Occipital lobe (tissue), 3 donors: ENCODE measurements around the gene TRMT61A. TPM values are rescaled to one million over a fixed set of nuclear protein-coding genes. Genes with fewer than 3 reads are reported as not detected.

ENCODE experiments used
- DNase-seq: peaks from one replicate; lab custom pipeline; 2025; lab: John Stamatoyannopoulos, UW
- small RNA-seq: library from RNA; depleted of rRNA; stranded (forward); fragments of <200 nt; gene quantifications from one replicate; pipeline ENCODE3, GENCODE V24; 2014
- total RNA-seq: library from RNA; depleted of rRNA; stranded (reverse); fragments of >200 nt; gene quantifications from one replicate; pipeline ENCODE4 v1.2.3, GENCODE V29; 2014

The TRMT61A gene
- total RNA-seq, 1 donor from 2014 or later = 5.9 TPM

DNA sequence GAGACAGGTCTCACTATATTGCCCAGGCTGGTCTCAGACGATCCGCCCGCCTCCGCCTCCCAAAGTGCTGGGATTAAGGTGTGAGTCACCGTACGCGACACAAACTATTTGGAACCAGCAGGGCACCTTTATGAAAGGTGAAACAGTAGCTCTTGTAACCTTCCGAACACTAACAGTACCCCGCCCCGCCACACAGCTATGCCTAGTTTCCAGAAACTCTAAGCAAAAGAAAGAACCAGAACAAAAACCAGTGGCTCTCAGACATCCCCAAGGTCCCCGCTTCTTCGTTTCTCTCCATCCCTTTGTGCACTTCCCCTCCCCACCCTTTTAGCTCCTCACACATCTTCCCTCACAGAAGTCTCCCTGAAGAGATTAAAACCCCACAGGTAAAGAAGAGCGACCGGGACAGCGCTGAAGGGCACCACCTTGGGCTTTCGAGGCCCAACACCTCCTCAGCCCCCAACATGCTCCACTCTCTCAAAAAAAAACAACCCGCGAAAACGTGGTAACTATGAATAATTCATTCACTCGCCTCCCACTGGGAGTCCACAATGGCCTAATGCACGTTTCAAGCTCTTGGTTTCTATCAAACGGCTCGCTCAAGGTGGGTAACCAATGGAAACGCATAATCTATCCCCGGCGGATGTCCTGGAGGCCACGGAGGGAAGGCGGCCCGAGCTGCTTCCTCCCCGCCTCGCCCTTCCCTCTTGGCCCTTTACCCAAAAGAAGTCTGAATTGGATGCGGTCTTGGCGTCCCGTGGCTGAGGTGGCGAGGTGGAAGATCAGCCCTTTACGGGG, 32.6 kb downstream of the TRMT61A start:
- no peak for DNase-seq

DNA sequence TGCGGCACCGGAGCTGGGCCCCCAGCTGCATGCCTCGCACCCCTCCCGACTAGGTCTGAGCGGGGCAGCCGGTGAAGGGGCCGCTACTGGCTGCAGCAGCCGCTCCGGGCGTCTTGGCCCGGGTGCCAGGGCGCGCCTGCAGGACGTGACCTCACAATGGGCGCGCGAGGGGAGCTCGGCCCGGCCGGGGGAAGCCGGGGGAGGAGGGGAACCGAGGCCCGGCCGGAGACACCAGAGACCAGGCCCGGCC, 33.1 kb downstream of the TRMT61A start:
- no peak for DNase-seq

DNA sequence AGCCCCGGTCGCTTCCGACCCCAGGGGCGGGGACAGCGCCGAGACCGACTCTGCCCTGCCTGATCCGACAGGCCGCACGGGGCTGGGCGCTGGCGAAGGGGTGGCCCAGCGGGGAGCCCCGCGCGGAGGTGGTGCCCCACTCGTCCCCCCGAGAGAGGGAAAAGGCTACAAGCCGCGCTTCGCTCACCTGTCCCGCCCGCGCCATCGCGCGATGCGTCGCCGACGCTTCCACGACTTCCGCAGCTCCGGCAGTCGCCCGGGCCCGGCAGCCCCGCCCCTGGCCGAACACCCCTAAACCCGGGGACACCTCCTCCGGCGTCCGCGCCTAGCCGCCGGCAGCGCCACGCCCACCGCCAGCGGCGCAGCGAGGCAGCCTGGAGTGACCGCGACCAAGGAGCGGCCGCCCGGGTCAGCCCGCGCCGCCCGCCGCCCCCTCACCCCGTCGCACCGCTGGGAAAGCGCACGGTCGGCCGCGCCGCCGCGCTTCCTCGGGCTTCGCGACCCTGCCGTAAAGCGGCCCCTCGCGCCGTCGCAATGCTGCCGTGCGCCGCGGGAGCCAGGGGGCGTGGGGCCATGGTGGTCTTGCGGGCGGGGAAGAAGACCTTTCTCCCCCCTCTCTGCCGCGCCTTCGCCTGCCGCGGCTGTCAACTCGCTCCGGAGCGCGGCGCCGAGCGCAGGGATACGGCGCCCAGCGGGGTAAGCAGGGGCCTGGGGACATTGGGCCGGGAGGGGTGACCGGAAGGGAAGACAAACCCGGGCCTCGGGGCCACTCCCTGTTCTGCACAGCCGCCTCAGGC, 33.6 kb downstream of the TRMT61A start, which contains the start of the genes BAG5 and COA8:
TSS of gene BAG5 (minus strand) at position 229 of the 797 bp plus-strand sequence. CDS start 1,493 bp downstream, outside the sequence.
TSS of gene COA8 (plus strand) at position 532 of the 797 bp plus-strand sequence. CDS start at position 574, 42 bp downstream.
- DNase-seq = peak; percentile 78

DNA sequence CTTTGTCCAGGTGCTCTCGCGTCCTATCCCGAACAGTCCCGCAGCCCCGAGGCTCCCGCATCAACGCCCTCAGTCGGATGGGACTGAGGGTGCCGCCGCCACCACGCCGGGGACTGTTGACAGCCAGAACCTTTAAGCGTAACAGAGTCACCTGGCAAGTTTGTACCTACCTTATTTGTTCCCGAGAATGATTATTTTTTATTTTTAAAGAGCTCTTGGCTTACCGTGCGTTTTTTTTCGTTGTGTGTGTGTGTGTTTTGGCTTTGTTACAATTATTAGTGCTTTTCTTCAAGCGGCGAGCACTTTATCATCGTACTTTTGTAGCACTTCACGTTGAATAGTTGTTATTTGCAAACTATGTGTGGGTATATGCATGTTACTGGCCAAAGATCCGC, 34.2 kb downstream of the TRMT61A start:
- no peak for DNase-seq

DNA sequence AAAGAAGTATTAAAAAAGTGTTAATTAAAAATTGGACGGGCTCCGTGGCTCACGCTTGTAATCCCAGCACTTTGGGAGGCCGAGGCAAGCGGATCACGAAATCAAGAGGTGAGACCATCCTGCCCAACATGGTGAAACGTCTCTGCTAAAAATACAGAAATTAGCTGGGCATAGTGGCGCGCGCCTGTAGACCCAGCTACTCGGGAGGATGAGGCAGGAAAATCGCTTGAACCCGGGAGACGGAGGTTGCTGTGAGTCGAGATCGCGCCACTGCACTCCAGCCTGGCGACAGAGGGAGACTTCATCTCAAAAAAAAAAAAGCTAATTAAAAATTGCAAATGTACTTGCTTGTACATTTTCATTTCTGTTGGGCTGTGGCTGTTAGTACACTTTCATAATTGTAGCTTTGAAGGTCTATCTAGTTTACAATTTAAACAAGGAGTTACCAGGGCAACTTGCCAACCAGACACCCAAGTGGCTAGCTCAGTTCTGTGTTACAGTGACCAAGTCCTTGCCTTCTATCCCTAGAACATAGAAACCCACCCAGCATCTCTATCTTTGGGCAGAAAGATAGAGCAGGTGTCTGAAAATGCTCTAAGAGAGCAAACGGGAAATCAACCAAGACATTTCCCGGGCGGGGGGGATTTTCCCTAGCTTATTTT, 35.0 kb downstream of the TRMT61A start:
- no peak for DNase-seq

DNA sequence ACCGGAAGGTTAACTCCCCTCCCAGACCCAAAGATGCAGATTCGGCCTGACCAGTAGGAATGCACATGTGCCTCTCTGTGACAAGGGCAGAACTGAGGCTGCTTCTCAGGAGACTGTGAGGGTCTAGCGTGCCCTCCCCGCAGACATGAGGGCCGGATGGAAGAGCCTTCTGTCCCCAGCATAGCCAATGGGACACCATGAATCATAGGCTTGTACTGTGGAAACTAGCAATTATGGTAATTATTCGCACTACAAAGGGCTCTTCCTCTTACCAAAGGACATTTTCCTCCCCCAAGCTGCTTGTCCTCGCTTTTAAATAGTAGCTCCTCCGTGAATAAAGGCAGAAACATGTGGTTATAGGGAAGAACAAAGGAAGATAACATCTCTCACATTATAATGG, 40.0 kb downstream of the TRMT61A start:
- no peak for DNase-seq

DNA sequence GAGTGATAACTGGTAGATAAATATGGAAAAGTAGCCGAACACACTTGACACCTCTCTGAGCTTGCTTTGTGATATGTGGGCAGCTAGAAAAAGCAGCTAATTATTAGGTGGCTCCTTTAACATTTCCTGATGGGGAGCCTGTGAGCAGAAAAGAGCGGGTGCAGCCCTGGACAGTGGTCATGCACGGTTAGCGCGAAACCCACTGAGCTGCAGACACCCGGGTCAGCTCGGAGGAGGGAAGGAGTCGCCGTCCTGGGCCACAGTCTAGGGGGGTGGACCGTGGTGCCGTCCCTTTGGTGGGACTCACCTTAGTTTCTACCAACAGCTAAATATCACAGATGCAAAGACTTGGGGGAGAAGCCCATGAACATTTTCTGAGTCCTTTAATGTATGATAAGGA, 40.4 kb downstream of the TRMT61A start:
- no peak for DNase-seq

DNA sequence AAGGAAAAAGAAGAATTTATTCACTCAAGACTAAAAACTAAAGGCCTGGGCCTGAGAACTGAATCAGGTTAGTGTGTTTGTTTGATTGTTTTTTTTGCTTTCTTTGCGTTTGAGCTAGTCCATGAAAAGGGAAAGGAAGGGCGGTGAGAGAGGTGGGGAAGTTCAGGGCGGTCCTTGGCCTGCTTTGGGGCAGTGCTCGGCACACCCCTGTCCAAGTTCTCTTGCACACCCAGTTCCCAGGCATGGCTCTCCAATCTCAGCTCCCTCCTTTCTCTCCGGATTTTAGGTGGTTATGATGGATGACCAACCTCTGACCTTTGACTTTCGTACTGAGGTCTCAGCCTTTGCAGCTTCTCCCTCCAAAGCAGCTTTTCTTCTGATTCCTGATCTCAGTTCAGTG, 45.1 kb downstream of the TRMT61A start:
- no peak for DNase-seq

DNA sequence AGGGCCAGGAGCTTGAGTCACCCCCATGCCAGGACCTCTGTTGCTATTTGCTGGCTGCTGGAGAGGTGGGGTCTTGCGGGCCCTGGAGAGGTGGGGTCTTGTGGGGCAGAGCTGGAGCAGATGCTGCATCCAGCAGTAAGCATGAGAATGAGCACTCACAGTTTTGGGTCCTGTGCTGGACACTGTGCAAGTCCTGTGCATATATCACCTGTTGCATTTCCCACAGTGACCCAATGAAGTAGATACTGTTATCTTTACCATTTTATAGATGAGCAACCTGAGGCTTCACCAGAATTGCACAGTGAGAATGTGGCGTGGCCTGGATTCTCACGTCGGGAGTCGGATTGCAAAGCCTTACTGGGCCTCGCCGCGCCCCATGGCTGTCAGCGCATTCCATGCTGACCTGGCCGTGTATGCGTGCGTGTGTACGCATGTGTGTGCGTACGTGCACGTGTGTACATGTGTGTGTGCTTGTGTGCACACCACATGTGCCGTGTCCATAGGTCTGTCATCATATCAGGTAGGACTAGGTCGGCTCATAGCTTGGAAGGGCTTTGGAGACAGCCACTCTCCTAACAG, 45.8 kb downstream of the TRMT61A start:
- DNase-seq = no peak

DNA sequence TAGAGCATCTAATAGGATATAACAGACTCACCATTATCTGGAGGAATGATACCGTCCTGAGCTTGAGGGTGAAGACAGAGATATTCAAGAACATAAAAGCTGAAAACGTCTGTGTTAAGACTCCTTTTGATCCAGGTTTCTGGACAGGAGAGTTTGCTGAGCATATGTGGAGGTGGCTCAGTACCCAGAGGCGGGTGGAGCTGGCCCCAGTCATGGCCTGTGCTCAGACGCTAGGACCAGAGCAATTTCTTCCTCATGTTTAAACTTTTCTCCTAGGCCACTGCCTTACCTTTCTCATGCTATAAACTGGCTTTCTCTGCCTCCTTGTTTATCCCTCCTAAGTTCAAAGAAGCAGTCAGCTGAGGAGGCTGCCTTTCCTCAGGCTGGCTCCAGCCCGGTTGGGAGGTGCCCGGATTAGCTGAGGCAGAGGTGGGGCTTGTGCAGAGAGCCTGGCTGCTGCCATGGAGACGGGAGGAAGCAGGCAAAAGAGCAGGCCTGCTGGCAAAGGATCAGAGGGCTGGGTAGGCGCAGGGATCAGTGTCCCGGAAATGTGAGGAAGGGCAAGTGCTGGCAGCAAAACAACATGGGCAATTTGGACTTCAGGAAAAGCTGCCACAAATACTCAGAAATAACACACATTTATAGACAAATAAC, 47.5 kb downstream of the TRMT61A start:
- peak; percentile 62 for DNase-seq

DNA sequence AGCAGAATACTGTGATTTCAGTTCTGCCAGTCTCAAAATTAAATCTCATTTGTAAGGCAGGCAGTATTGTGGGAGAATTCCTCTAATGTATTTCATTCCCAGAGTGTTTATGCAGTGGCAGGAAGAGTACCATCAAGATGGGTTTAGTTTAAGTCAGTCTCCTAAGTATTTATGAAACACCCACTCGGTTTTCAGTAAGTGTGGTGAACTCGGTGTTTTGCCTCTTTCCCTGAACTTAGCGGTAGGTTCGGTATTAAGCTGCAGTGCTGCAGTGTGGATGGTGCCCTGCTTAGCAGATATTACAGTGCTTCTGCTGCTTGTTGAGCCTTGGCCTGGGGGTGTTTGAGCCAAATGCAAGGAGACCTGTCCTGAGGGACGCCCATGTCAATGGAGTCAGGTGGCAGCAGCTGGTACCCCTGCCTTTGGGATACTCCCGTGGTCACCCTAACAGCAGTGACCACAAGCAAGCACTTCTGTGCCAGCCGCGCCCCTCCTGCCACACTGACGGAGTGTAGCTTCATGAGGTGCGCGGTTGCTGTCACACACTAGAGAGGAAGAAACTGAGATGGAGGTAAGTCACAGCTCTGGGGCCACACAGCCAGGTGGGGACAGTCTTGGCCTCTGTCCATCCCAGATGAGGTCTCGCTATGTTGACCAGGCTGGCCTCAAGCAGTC, 49.5 kb downstream of the TRMT61A start:
- no peak for DNase-seq

DNA sequence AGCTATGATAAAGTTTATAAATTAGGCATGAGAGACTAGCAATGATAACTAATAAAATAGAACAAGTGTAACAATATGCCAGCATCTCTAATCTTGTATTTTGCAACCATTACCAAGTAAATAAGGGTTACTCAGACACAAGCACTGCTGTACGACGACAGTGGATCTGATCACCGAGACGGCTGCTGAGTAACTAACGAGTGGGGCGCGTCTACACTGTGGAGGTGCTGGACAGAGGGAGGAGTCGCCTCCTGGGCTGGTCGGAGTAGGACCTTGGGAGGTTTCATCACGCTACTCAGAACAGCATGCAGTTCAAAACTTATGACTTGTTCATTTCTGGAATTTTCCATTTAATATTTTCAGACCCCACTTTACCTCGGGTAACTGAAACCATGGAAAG, 52.2 kb downstream of the TRMT61A start:
- DNase-seq = no peak

DNA sequence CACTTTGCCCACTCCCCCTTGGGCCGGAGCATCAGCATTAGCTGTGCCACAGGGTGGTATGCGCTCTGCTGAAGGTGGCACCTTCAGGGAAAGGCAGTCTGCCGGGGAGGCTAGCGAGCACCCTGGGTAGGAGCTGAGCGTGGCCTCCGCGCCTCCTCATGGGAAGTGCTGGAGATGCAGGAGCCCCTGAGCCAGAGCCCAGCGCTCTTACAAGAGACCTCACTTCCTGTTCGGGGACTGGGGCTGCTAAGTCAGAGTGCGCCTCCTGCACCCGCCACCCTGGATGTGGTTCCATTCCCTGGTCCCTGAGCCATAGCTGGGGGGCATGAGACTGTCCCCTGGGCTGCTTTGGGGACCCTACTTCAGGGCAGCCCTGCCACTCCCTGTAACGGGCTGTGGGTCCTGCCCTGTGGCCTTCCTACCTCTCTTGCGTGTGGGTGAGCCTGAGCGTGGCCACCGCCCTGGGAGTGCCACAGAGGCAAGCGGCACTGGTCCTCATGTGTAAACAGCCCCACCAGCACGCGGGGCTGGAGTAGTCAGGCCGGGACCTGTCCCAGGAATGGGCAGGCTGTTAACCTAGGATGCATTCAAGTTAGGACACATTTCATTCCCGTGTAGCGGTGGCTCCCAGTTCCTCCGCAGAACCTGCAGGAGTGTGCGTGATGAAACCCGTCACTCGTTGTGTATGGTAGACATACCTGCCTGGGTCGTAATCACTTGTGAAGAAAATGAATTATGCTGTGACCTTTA, 53.1 kb downstream of the TRMT61A start:
- no peak for DNase-seq

DNA sequence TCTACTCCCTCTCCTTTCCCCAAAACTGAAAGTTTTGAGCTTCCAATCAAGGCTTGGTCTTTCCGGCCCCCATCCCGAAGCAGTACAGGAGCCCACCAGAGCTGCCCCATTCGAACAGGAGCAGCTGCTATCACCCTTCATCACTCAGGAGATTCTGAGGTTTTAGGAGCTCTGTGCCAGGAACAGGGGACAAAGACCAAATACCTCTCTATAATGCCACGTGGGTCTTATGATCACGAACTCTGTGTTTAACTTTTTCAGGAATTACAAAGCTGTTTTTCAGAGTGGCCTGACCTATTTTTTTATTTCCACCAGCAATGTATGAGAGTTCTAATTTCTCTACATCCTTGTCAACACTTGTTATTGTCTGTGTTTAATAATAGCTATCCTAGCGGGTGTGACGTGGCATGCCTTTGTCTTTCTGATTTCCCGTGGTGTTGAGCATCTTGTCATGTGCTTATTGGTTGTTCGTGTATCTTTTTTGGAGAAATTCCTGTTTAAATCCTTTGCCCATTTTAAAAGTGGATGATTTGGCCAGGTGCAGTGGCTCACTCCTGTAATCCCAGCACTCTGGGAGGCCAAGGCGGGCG, 55.4 kb downstream of the TRMT61A start:
- no peak for DNase-seq

Small RNA genes lying within 50 kb of the gene (small RNA-seq; reads per million reads assigned to genes)
- gene RNU4-68P (not detected), gene RNU7-160P (not detected)

Other genes starting within 250 kb of the TRMT61A start
- 122 TPM for gene EIF5, start 195.0 kb upstream of the TRMT61A start, total RNA-seq
- 146 TPM for gene MARK3, start 143.8 kb upstream of the TRMT61A start, total RNA-seq
- gene CKB, start 6.4 kb upstream of the TRMT61A start, total RNA-seq = 278 TPM
- gene BAG5, start 33.5 kb downstream of the TRMT61A start, total RNA-seq = 46.6 TPM
- gene COA8, start 33.8 kb downstream of the TRMT61A start, total RNA-seq = 27.5 TPM
- 355 TPM for gene KLC1, start 100.0 kb downstream of the TRMT61A start, total RNA-seq
- gene XRCC3, start 186.3 kb downstream of the TRMT61A start, total RNA-seq = 7.0 TPM
- gene ZFYVE21, start 186.6 kb downstream of the TRMT61A start, total RNA-seq = 37.7 TPM